Fibroblast of lung (primary cell): ENCODE measurements around the gene HIPK4. TPM values are rescaled to one million over a fixed set of nuclear protein-coding genes. Genes with fewer than 3 reads are reported as not detected.

ENCODE experiments used
- DNase-seq, 2 donors: peaks; one replicate each; pipeline versions ENCODE4 v3.0.0 to v3.0.0-alpha.2; 2010; ENCODE audit warnings: low read depth in 2 of 2
- H2AFZ ChIP-seq: 2 replicates; pipeline ENCODE4 v1.5.1; 2012; ENCODE audit warnings: low read length, control low read depth, inconsistent platforms
- H3K27ac ChIP-seq: 2 replicates; pipeline ENCODE4 v1.5.1; 2011; ENCODE audit warnings: low read length, control low read depth; ENCODE audit not compliant: insufficient read depth
- H3K27me3 ChIP-seq: 2 replicates; pipeline ENCODE4 v1.5.1; 2011; ENCODE audit warnings: mild to moderate bottlenecking, low read length; ENCODE audit not compliant: control insufficient read depth, insufficient read depth
- H3K36me3 ChIP-seq: 2 replicates; pipeline ENCODE4 v1.5.1; 2011; ENCODE audit warnings: low read length; ENCODE audit not compliant: control insufficient read depth, insufficient read depth
- H3K4me1 ChIP-seq: 2 replicates; pipeline ENCODE4 v1.5.1; 2011; ENCODE audit warnings: low read length; ENCODE audit not compliant: control insufficient read depth, insufficient read depth; ENCODE audit errors: extremely low read depth
- H3K4me2 ChIP-seq: 2 replicates; pipeline ENCODE4 v1.5.1; 2011; ENCODE audit warnings: low read length, control low read depth; ENCODE audit not compliant: insufficient read depth; ENCODE audit errors: extremely low read depth
- H3K4me3 ChIP-seq, 4 experiments: fragments of 200-600 bp in 1 of 4; sonication (generic) in 1 of 4; replicated peaks in 1 of 4; 2 replicates each; pipeline ENCODE4 v1.5.1; 2011 to 2016; ENCODE audit warnings: low read length in 4 of 4, low read depth in 3 of 4, mild to moderate bottlenecking in 3 of 4, control low read depth in 2 of 4, inconsistent platforms in 1 of 4, mixed read lengths in 1 of 4; ENCODE audit not compliant: insufficient read depth in 1 of 4; ENCODE audit errors: control extremely low read depth in 1 of 4
- H3K79me2 ChIP-seq: 2 replicates; pipeline ENCODE4 v1.5.1; 2012; ENCODE audit warnings: mild to moderate bottlenecking, low read length, inconsistent platforms; ENCODE audit not compliant: control insufficient read depth, insufficient read depth
- H3K9ac ChIP-seq: 2 replicates; pipeline ENCODE4 v1.5.1; 2011; ENCODE audit warnings: mild to moderate bottlenecking, low read length, control low read depth; ENCODE audit not compliant: insufficient read depth
- H3K9me3 ChIP-seq: 2 replicates; pipeline ENCODE4 v1.5.1; 2012; ENCODE audit warnings: low read depth, low read length; ENCODE audit not compliant: control insufficient read depth, insufficient read depth
- H4K20me1 ChIP-seq: 2 replicates; pipeline ENCODE4 v1.5.1; 2011; ENCODE audit warnings: low read length; ENCODE audit not compliant: control insufficient read depth, insufficient read depth; ENCODE audit errors: extremely low read depth
- EZH2 ChIP-seq: IDR thresholded peaks from 2 replicates; pipeline ENCODE4 v1.5.1; 2012; ENCODE audit warnings: low read length, control low read depth, mild to moderate bottlenecking; ENCODE audit errors: missing control alignments
- polyA plus RNA-seq, 2 donors: library from polyadenylated mRNA; depleted of rRNA in 1 of 2; stranded (reverse) in 1 of 2; unstranded in 1 of 2; fragments of >200 nt; gene quantifications; 2 replicates each; pipeline ENCODE4 v1.2.1, GENCODE V29; 2011 to 2012; ENCODE audit warnings: missing spikeins in 1 of 2
- total RNA-seq: library from RNA; depleted of rRNA; stranded (reverse); fragments of >200 nt; gene quantifications from 2 replicates; pipeline ENCODE4 v1.2.1, GENCODE V29; 2014
- TF ChIP-seq, protein P1 (sequence below), 2 donors: IDR thresholded peaks in 1 of 2; conservative IDR thresholded peaks in 1 of 2; 1 replicate in 1 of 2; 2 replicates in 1 of 2; pipeline ENCODE4 v1.5.1; 2011 to 2012; ENCODE audit warnings: low read length in 2 of 2, control low read depth in 1 of 2, inconsistent platforms in 1 of 2, low read depth in 1 of 2, mild to moderate bottlenecking in 1 of 2

HIPK4 gene
- total and polyA plus RNA-seq, 2 donors (not counting 1 experiment from before 2014, with no cell fraction given): 0.05 to 0.17 TPM

DNA sequence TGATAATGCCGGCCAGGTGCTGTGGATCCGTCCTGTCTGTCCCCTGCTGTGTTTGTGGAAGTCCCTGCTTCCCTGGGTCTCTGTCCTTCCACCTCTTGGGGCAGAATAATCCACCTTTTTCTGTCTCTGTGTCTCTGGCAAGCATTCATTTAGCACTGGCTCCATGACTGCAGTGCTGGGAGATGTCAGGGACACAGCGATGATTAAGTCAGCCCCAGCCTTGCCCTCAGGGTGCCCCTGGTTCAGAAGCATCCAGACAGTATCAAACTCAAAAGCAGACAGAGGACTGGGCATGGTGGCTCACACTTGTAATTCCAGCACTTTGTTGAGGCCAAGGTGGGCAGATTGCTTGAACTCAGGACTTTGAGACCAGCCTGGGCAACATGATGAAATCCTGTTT, 1.5 kb downstream of the HIPK4 start:
- Histone ChIP-seq H4K20me1 (no peaks in the 10 kb centered on the region), H2AFZ (no peak overlapping the region), H3K9me3 (no peaks in the 10 kb centered on the region), H3K4me1 (no peaks in the 10 kb centered on the region), H3K27ac (no peak overlapping the region), H3K79me2 (no peaks in the 10 kb centered on the region), H3K36me3 (no peaks in the 10 kb centered on the region), H3K9ac (no peak overlapping the region), H3K4me2 (no peak overlapping the region), H3K4me3 (no peak overlapping the region), H3K27me3 (no peaks in the 10 kb centered on the region)
- TF ChIP-seq, protein P1, sequence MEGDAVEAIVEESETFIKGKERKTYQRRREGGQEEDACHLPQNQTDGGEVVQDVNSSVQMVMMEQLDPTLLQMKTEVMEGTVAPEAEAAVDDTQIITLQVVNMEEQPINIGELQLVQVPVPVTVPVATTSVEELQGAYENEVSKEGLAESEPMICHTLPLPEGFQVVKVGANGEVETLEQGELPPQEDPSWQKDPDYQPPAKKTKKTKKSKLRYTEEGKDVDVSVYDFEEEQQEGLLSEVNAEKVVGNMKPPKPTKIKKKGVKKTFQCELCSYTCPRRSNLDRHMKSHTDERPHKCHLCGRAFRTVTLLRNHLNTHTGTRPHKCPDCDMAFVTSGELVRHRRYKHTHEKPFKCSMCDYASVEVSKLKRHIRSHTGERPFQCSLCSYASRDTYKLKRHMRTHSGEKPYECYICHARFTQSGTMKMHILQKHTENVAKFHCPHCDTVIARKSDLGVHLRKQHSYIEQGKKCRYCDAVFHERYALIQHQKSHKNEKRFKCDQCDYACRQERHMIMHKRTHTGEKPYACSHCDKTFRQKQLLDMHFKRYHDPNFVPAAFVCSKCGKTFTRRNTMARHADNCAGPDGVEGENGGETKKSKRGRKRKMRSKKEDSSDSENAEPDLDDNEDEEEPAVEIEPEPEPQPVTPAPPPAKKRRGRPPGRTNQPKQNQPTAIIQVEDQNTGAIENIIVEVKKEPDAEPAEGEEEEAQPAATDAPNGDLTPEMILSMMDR (conservative IDR thresholded peaks at IDR 0.05 in 1 of 2, IDR thresholded peaks at IDR 0.05 in 1 of 2; ENCODE audit: low read depth in 1 of 2, low read length in 2 of 2): no peak
- no peak for TF ChIP-seq EZH2
- DNase-seq: no peak

GRCh38 chr19:40387155-40387554, 2.8 kb downstream of the HIPK4 start:
- no peaks in the 10 kb centered on the region for H3K9me3 ChIP-seq
- H2AFZ ChIP-seq: no peak overlapping the region
- no peaks in the 10 kb centered on the region for H3K36me3 ChIP-seq
- no peaks in the 10 kb centered on the region for H3K27me3 ChIP-seq
- no peak overlapping the region for H3K9ac ChIP-seq
- no peaks in the 10 kb centered on the region for H3K79me2 ChIP-seq
- H3K4me1 ChIP-seq: no peaks in the 10 kb centered on the region
- no peak for DNase-seq
- TF ChIP-seq, protein P1 (conservative IDR thresholded peaks at IDR 0.05 in 1 of 2, IDR thresholded peaks at IDR 0.05 in 1 of 2; ENCODE audit: low read depth in 1 of 2, low read length in 2 of 2): no peak
- TF ChIP-seq EZH2: no peak
- no peak overlapping the region for H3K4me2 ChIP-seq
- no peak overlapping the region for H3K27ac ChIP-seq
- H4K20me1 ChIP-seq: no peaks in the 10 kb centered on the region
- no peak overlapping the region for H3K4me3 ChIP-seq

GRCh38 chr19:40383668-40384248, 6.2 kb downstream of the HIPK4 start:
- DNase-seq: no peak
- no peaks in the 10 kb centered on the region for H3K27me3 ChIP-seq
- H3K4me3 ChIP-seq: no peak overlapping the region
- no peak overlapping the region for H2AFZ ChIP-seq
- no peaks in the 10 kb centered on the region for H4K20me1 ChIP-seq
- H3K4me1 ChIP-seq: no peaks in the 10 kb centered on the region
- no peaks in the 10 kb centered on the region for H3K79me2 ChIP-seq
- H3K9ac ChIP-seq: no peak overlapping the region
- H3K36me3 ChIP-seq: no peaks in the 10 kb centered on the region
- TF ChIP-seq, protein P1 (conservative IDR thresholded peaks at IDR 0.05 in 1 of 2, IDR thresholded peaks at IDR 0.05 in 1 of 2; ENCODE audit: low read depth in 1 of 2, low read length in 2 of 2): no peak
- no peak for TF ChIP-seq EZH2
- H3K27ac ChIP-seq: no peak overlapping the region
- no peak overlapping the region for H3K4me2 ChIP-seq
- H3K9me3 ChIP-seq: no peaks in the 10 kb centered on the region
